ENCODE results near the gene KIAA1549.

DNA sequence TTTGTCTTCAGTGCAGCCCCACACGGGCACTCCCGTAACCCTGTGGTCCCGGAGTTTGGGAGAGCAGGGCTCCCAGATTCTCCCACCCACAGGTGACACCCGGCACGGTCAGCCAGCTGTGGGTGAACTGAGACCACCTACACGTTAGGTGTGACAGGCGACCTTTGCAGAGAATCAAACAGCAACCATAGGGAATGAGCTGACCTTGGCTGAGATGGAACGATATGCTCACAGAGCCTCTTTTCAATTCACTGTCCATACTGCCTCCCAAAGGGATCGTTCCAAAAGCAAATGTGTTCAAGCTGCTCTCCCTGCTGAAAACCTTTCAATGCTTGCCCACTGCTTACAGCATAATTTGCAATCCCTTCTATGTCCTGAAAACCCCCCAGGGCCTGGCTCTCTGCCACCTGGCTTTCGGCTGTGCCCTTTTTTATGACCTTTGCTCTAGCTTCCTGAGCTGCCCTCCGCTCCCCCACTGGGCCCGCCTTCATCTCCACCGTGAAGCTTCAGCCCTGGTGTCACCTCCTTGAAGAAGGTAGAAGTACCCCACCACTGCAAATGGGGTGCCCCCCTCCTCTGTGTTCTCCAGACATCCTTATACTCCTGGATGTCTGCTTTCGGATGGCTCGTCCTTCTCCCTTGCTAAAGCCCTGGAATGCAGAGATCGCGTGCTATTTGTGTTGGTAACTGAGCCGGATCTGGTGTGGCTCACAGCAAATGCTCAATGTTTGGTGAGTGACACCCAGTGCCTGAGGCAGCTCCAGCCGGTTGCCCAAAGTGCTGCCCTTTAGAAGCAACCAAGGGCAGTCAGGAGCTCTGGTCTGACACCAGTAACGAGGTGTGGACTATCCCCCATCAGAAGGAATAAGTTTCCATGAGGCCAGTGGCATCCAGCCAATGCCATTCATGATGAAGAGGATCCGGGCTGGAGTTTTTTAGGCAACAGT, 90.4 kb downstream of the KIAA1549 start:
- TF ChIP-seq TARDBP (IDR thresholded peaks at IDR 0.05) (no peak), FOXA1 (IDR thresholded peaks at IDR 0.05; ENCODE audit: borderline replicate concordance) (no peak), POLR2A (conservative IDR thresholded peaks at IDR 0.05) (no peak), RAD21 (CRISPR knock-in tag; conservative IDR thresholded peaks at IDR 0.05 in 1 of 2, IDR thresholded peaks at IDR 0.05 in 1 of 2) (no peak), SIRT6 (IDR thresholded peaks at IDR 0.05; ENCODE audit: low read depth, low read length) (no peak), ZNF121 (CRISPR knock-in tag; conservative IDR thresholded peaks at IDR 0.05) (no peak), L3MBTL2 (IDR thresholded peaks at IDR 0.05) (no peak), NR3C1 (CRISPR knock-in tag; IDR thresholded peaks at IDR 0.05) (no peak)
- TF ChIP-seq, protein P1, sequence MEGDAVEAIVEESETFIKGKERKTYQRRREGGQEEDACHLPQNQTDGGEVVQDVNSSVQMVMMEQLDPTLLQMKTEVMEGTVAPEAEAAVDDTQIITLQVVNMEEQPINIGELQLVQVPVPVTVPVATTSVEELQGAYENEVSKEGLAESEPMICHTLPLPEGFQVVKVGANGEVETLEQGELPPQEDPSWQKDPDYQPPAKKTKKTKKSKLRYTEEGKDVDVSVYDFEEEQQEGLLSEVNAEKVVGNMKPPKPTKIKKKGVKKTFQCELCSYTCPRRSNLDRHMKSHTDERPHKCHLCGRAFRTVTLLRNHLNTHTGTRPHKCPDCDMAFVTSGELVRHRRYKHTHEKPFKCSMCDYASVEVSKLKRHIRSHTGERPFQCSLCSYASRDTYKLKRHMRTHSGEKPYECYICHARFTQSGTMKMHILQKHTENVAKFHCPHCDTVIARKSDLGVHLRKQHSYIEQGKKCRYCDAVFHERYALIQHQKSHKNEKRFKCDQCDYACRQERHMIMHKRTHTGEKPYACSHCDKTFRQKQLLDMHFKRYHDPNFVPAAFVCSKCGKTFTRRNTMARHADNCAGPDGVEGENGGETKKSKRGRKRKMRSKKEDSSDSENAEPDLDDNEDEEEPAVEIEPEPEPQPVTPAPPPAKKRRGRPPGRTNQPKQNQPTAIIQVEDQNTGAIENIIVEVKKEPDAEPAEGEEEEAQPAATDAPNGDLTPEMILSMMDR (IDR thresholded peaks at IDR 0.05 in 2 of 3, conservative IDR thresholded peaks at IDR 0.05 in 1 of 3; ENCODE audit: insufficient read depth in 2 of 3, low read depth in 1 of 3, low read length in 3 of 3) = no peak
